HG03520 (cell line): Measurements from ENCODE around the gene NDN.

Experiments
- ATAC-seq: cut with Tn5 transposase; IDR thresholded peaks from one replicate; pipeline ENCODE4 v1.9.1; 2021; ENCODE audit warnings: mild to moderate bottlenecking, moderate library complexity; ENCODE audit not compliant: unreplicated experiment

NDN gene

DNA sequence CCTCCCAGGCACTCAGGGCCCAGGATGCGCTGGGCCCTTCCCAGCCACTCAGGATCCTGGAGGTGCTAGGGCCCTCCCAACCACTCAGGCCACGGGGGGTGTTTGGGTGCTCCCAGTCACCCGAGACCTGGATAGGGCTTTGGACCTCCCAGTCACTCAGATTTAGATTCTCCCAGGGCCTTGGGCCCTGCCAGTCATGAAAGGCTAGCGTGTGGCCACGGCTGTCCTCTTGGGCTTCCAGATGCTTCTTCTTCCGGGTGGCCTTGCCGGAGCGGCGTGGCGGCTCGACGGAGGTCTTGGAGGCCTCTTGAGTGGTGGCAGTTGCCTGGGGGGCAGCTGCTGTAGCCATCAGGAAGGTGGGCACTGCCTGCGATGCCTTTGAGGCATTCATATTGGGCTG lies 42.3 kb downstream of the NDN start:
- ATAC-seq = no peak

DNA sequence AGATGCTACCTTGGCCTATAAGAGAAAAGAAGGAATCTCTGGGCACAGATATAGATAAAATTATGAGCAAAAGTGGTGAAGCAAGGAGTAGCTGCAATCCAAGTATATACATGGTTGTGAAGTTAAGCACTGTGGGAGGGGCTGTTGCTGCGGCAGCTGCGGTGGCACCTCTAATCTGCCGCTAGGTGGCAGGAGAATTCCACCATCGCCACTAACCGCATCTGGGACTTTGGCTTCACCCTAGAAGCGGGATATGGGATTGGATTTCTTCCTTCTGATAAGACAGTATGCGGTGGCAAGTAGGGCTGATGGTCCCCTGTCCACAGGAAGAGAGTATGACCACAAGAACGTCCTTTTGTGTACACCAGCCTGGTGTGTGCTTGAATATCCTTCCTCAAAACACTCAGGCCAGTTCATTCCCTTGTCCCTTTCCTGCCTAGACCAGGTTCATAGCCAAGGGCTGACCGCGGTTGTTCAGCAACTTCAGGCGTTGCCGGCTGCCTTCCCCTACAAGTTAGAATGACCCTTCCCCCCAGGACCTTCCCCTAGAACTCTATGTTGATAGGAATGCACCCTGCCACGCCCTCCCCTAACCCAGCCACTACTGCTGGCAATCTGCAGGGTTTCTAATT lies 44.6 kb downstream of the NDN start:
- no peak for ATAC-seq
